ENCODE results near the gene PTPRG.

The PTPRG gene

DNA sequence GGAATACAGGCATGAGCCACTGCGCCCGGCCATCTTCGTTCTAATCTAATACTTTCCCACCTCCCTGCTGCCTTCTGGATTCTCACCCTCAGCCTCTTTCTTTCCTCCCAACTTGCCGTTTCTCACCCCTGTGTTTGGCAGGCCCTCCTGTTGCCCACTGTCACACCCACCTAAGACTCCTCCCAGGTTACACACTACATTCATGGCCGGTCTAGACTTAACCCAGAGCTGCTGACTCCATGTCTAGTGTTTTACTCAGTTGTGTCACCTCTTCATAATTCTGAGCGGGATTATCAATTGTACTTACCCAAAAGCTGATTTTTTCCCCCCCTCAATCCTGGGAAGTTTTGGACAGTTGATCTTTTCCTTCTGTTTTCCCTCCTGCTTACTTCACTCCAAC, 588.2 kb downstream of the PTPRG start:
- no peaks in the 10 kb centered on the region for H3K9me3 ChIP-seq (ENCODE audit: severe bottlenecking)
- ATAC-seq (ENCODE audit: low read depth) (no peak), DNase-seq (ENCODE audit: low spot score) (no peak)
- H3K27me3 ChIP-seq (ENCODE audit: insufficient read depth, poor library complexity, severe bottlenecking) = no peaks in the 10 kb centered on the region
- no peak overlapping the region for H3K4me3 ChIP-seq (ENCODE audit: severe bottlenecking)
- H3K4me1 ChIP-seq (ENCODE audit: insufficient read depth, poor library complexity, severe bottlenecking) = no peaks in the 10 kb centered on the region
- no peak overlapping the region for H3K27ac ChIP-seq (ENCODE audit: poor library complexity, severe bottlenecking)
- TF ChIP-seq, protein P1, sequence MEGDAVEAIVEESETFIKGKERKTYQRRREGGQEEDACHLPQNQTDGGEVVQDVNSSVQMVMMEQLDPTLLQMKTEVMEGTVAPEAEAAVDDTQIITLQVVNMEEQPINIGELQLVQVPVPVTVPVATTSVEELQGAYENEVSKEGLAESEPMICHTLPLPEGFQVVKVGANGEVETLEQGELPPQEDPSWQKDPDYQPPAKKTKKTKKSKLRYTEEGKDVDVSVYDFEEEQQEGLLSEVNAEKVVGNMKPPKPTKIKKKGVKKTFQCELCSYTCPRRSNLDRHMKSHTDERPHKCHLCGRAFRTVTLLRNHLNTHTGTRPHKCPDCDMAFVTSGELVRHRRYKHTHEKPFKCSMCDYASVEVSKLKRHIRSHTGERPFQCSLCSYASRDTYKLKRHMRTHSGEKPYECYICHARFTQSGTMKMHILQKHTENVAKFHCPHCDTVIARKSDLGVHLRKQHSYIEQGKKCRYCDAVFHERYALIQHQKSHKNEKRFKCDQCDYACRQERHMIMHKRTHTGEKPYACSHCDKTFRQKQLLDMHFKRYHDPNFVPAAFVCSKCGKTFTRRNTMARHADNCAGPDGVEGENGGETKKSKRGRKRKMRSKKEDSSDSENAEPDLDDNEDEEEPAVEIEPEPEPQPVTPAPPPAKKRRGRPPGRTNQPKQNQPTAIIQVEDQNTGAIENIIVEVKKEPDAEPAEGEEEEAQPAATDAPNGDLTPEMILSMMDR (IDR thresholded peaks at IDR 0.05; ENCODE audit: poor library complexity, severe bottlenecking) = no peak
- no peaks in the 10 kb centered on the region for H3K36me3 ChIP-seq (ENCODE audit: low read depth)

- no peak for DNase-seq (ENCODE audit: low spot score)
- H3K9me3 ChIP-seq (ENCODE audit: severe bottlenecking) = no peaks in the 10 kb centered on the region
- H3K36me3 ChIP-seq (ENCODE audit: low read depth) = no peaks in the 10 kb centered on the region
- no peaks in the 10 kb centered on the region for H3K27me3 ChIP-seq (ENCODE audit: insufficient read depth, poor library complexity, severe bottlenecking)
- no peak overlapping the region for H3K4me3 ChIP-seq (ENCODE audit: severe bottlenecking)
- ATAC-seq (ENCODE audit: low read depth) = no peak
- no peaks in the 10 kb centered on the region for H3K4me1 ChIP-seq (ENCODE audit: insufficient read depth, poor library complexity, severe bottlenecking)
- H3K27ac ChIP-seq (ENCODE audit: poor library complexity, severe bottlenecking) = no peak overlapping the region
- TF ChIP-seq, protein P1 (IDR thresholded peaks at IDR 0.05; ENCODE audit: poor library complexity, severe bottlenecking) = no peak
Observed at GRCh38 chr3:62149962-62150361, 588.6 kb downstream of the PTPRG start.

DNA sequence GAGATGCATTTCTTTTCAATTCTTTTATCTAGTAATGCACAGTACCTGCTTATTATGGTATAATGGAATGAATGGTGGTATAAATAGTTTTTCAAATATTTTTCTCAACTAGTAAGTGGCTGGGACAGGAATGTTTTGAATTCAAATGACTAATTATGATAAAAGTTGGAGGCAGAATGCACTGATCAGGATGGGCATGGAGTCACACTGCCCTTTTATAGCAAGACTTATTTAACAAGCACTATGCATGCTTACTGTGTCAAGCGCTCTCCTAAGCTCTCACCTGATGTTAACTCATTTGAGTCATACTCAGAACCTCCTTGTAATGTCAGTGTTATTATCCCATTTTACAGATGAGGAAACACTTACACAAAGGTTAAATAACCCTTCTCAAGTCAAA, 590.2 kb downstream of the PTPRG start:
- Histone ChIP-seq H3K9me3 (ENCODE audit: severe bottlenecking) (no peaks in the 10 kb centered on the region), H3K4me1 (ENCODE audit: insufficient read depth, poor library complexity, severe bottlenecking) (no peaks in the 10 kb centered on the region), H3K4me3 (ENCODE audit: severe bottlenecking) (no peak overlapping the region), H3K27ac (ENCODE audit: poor library complexity, severe bottlenecking) (no peak overlapping the region), H3K36me3 (ENCODE audit: low read depth) (no peaks in the 10 kb centered on the region), H3K27me3 (ENCODE audit: insufficient read depth, poor library complexity, severe bottlenecking) (no peaks in the 10 kb centered on the region)
- no peak for DNase-seq (ENCODE audit: low spot score)
- ATAC-seq (ENCODE audit: low read depth) = no peak
- TF ChIP-seq, protein P1 (IDR thresholded peaks at IDR 0.05; ENCODE audit: poor library complexity, severe bottlenecking) = no peak

DNA sequence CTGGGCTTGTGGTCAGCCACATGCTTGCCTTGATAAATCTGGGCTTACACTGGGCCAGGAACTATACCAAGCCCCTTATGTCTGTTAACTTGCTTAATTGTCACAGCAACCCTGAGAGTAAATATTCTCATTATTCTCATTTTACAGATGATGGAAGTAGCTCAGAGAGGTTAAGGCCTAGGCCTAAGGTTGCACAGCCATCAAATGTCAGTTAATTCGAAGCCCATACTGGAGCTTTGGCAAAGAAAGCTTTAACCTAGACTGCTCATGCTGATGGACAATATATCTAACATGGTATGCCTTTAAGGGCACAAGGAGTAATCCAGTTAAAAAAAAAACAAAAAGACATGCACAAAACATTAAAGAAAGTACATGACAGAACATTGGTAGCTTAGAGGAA, 591.9 kb downstream of the PTPRG start:
- no peak for ATAC-seq (ENCODE audit: low read depth)
- Histone ChIP-seq H3K4me1 (ENCODE audit: insufficient read depth, poor library complexity, severe bottlenecking) (no peaks in the 10 kb centered on the region), H3K36me3 (ENCODE audit: low read depth) (no peaks in the 10 kb centered on the region), H3K27ac (ENCODE audit: poor library complexity, severe bottlenecking) (no peak overlapping the region), H3K9me3 (ENCODE audit: severe bottlenecking) (no peaks in the 10 kb centered on the region), H3K27me3 (ENCODE audit: insufficient read depth, poor library complexity, severe bottlenecking) (no peaks in the 10 kb centered on the region), H3K4me3 (ENCODE audit: severe bottlenecking) (no peak overlapping the region)
- DNase-seq (ENCODE audit: low spot score) = no peak
- TF ChIP-seq, protein P1 (IDR thresholded peaks at IDR 0.05; ENCODE audit: poor library complexity, severe bottlenecking) = no peak

- H3K4me3 ChIP-seq (ENCODE audit: severe bottlenecking) = no peak overlapping the region
- no peak for ATAC-seq (ENCODE audit: low read depth)
- TF ChIP-seq, protein P1 (IDR thresholded peaks at IDR 0.05; ENCODE audit: poor library complexity, severe bottlenecking) = no peak
- H3K27ac ChIP-seq (ENCODE audit: poor library complexity, severe bottlenecking) = no peak overlapping the region
- no peaks in the 10 kb centered on the region for H3K27me3 ChIP-seq (ENCODE audit: insufficient read depth, poor library complexity, severe bottlenecking)
- no peak for DNase-seq (ENCODE audit: low spot score)
- H3K4me1 ChIP-seq (ENCODE audit: insufficient read depth, poor library complexity, severe bottlenecking) = no peaks in the 10 kb centered on the region
- no peaks in the 10 kb centered on the region for H3K36me3 ChIP-seq (ENCODE audit: low read depth)
- H3K9me3 ChIP-seq (ENCODE audit: severe bottlenecking) = no peaks in the 10 kb centered on the region
Observed at GRCh38 chr3:62154457-62155148, 593.2 kb downstream of the PTPRG start.

All from RWPE2 (cell line).